Hepatocyte (in vitro differentiated cells): Measurements from ENCODE around the gene JMJD8.
"Not testable (repeated sequence)": the region's sequence is repeated elsewhere in the genome, so short reads cannot be mapped to it uniquely, and the experiment has no call there.

ENCODE experiments used
- CTCF ChIP-seq: fragments of 200-600 bp; sonication (generic); IDR thresholded peaks from 2 replicates; pipeline ENCODE4 v1.5.1; 2016; ENCODE audit warnings: antibody characterized with exemption, mild to moderate bottlenecking; ENCODE audit not compliant: poor library complexity
- EZH2 ChIP-seq: fragments of 200-600 bp; sonication (generic); IDR thresholded peaks from 2 replicates; pipeline ENCODE4 v1.6.1; 2016; ENCODE audit warnings: antibody characterized with exemption, mild to moderate bottlenecking, borderline replicate concordance
- EZH2phosphoT487 ChIP-seq: fragments of 200-600 bp; sonication (generic); IDR thresholded peaks from one replicate; pipeline ENCODE4 v1.6.1; 2018; ENCODE audit warnings: antibody characterized with exemption, mild to moderate bottlenecking, low read depth, moderate library complexity; ENCODE audit not compliant: unreplicated experiment, severe bottlenecking

DNA sequence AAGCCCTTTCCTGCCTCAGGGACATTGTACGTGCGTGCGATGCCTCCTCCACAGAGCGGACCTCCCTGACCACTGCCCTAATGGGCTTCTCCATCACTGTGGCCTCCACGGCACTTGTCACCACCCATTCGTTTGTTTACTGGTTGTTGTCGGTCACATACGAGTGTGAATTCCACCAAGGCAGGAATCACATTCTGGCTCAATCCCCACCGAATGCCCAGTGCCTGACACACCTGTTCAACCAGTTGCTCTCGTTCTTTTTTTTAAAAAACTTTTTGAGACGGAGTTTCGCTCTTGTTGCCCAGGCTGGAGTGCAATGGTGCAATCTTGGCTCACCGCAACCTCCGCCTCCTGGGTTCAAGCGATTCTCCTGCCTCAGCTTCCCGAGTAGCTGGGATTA is 7.1 kb upstream of the JMJD8 start:
- not testable (repeated sequence) for TF ChIP-seq EZH2phosphoT487, EZH2, CTCF
